ENCODE results near the gene LPP.

Gene LPP

DNA sequence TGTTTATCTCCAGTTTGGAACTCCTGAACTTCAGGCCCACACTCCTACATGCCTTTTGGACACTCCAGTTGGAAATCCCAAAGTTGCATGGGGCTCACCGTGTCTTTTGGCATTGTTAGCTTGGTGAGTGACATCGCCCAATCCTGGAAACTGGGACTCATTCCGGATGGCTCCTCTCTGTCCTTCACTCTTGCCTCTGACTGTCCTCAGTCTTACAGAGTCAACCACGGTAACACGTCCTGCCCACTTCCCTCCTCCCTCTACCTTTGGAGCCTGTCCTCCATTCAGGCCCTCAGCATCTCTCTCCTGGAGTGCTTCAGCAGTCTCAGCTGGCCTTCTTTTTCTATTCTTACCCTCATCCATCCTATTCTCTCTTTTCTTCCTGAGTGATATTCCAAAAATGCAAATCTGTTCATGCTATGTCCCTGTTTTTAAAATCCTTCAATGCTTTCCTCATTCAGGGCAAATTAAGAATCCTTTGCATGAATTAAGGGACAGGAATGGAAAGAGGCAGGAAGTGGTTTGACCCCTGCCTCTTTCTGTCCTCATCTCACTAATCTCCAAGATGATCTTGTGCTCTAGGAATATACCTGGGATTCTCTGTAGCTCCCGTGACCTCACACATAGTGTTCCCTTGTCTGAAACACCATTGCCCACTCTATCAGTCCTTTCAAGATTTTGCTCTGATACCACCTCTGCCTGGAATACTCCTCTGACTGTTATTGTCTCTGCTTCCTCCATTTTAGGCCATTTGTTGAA, 42.5 kb downstream of the LPP start:
- no peak for DNase-seq (ENCODE audit: low read depth in 2 of 2, low spot score in 1 of 2)

DNA sequence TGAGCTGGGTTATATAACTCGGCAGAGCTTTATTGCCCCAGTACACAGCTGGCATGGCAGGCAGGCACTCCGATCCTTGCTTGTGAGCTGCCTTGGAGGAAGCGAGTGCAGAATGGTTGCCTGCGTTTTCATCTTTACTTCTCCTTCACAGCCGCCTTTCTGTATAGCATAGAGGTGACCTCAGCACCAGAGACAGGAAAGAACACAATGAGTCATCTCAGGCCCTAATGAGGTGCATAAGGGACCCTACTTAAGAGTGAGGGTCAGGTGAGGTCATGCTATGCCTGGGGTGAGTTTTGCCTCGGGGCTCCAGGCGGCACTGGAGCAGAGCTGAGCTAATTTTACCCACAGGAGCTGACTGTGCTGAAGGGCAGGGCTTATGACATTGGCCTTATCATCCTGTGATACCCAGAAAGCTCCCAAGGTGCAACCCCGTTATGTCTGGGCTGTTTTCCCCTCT, 43.5 kb downstream of the LPP start:
- DNase-seq (ENCODE audit: low read depth in 2 of 2, low spot score in 1 of 2) = no peak

DNA sequence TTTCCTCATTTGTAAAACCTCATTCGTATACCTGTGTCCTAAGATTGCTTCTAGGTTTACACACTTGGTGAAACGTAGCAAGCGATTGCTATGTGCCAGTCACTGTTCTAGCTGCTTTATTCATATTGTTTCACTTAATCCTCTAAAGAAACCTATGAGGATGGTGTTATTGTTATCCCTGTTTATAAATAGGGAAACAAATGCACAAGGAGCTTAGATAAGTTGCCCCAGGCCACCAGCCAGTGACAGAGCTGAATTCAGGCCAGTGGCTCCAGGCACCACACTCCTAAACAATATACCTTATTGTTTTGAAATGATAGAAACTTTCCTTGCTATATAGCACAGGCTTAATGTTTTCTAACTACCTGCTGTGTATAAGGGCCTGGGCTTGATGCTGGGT, 44.0 kb downstream of the LPP start:
- no peak for DNase-seq (ENCODE audit: low read depth in 2 of 2, low spot score in 1 of 2)

DNA sequence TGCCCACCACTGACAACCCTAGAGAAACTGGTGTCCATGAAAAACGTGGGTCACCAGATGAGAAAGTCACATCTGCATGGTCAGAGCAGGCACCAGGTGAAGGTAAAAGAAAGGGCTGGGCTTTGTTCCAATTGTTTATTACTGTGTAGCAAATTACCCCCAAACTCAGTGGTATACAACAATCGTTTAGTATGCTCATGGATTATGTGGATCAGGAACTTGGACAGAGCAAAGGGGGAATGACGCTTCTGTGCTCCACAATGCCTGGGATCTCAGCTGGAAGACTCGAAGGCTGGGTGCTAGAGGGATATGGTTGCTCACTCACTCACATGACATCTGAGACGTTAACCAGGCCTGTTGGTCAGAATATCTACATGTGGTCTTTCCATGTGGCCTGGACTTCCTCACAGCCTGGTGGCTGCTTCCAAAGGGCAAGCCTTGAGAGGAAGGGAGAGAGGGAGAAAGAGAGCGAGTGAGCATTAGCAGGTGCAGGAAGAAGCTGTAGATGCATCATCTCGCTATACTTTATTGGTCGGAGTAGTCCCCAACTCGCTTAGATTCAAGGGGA, 44.9 kb downstream of the LPP start:
- DNase-seq (ENCODE audit: low read depth in 2 of 2, low spot score in 1 of 2) = no peak

DNA sequence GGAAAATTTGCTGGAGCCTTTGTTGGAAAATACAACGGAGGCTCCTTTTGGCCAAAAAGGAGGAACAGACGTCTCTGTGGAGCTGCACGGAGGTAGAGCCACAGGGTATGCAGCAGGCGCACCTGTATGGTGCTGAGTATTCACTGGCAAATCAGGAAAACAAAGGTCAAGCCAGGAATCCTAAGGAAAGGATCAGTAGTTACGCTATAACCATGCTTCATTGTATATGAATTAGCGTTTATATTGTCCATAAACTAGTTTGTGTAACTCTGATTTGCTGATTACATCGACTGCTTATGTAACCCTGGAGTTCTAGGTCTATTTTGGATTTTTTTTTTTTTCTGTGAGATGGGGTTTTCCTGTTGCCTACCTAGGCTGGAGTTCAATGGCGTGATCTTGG, 45.4 kb downstream of the LPP start:
- DNase-seq (ENCODE audit: low read depth in 2 of 2, low spot score in 1 of 2) = no peak

DNA sequence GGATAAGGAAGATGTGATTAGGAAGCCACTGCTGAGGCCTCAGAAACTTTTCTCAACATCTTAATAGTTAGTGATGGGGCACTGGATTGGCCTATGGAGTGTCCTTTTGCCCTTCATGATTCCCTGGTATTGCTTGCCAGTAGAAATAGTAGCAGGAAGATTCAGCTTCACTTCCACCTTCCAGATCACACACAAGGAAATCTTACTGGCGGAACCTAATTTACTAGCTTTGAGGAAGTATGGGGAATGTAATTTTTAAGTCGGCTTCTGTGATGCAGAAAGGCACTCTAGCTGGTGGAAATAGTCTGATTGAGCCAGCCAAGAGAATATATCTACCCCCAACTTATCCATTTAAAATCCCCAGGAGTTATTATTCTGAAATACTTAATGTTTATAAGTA, 46.5 kb downstream of the LPP start:
- no peak for DNase-seq (ENCODE audit: low read depth in 2 of 2, low spot score in 1 of 2)

DNA sequence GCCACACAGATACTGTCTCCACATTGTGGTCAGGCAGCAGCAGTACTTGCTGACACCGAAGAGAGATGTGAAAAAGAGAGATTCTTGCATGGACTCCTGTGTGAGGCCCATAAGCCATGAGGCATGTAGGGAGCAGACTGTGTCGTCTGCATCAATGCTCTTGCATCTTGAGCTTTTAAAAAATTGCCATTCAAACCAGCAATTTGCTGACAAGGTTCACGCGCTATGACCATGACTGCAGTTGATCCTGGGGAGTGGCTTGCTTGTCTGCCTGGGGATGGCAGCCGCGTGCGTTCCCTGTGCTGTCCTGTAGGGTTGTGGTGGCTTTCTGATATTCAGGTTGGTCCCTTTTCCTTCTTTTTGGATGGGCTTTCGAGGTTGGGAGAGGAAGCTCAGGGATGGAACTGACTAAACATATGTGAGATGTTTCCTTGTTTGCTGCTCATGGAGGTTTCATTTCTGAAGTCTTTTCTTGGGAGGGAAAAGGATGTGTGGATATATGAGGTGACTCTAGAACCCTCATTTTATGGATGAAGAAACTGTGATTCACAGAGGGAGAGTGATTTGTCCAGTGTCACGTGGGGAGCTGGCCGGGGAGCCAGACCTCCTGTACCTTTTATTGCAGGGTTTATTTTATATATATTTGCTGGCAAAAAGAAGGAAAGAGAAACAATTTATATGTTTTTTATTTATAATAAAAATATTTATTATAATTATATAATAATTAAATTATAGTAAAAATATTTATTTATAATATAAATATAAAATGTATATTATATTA, 48.6 kb downstream of the LPP start:
- DNase-seq (ENCODE audit: low read depth in 2 of 2, low spot score in 1 of 2) = no peak

DNA sequence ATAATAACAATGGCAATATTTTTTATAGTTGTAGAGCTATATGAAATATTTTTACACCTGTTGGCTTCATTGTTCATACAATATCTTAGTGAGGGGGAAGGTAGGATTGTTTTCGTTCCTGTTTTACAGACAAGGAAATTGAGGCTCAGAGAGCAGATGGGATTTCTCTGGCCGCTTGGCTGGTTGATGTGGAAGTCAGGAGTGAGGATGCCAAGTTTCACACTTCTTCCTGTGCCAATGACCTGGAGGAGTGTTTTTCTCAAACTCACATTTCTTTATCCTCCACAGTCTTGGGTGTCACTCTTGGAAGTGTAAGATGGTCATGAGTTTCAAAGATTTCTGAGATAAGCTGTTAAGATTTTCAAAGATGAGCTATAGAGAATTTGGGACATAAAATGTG, 50.6 kb downstream of the LPP start:
- DNase-seq (ENCODE audit: low read depth in 2 of 2, low spot score in 1 of 2) = no peak

DNA sequence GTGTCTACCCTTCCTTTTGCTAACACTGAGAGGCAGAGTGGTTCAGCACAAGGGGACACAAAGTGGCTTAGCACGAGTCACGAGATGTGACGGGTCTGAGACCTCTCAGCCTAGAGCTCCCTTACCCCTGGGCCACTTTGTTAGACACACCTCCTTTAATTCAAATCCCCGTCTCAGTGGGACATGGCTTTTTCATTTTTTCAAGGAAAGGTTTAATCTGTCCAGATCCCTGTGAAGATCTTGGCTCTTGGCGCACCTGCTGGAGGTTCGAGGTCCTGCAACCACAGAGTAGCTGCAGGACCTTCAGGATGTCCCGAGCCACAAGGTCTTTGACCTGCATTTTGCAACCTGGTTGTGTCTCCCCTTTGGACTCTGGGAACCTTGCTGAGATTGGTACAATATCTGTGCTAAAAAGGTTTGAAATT, 52.0 kb downstream of the LPP start:
- no peak for DNase-seq (ENCODE audit: low read depth in 2 of 2, low spot score in 1 of 2)

DNA sequence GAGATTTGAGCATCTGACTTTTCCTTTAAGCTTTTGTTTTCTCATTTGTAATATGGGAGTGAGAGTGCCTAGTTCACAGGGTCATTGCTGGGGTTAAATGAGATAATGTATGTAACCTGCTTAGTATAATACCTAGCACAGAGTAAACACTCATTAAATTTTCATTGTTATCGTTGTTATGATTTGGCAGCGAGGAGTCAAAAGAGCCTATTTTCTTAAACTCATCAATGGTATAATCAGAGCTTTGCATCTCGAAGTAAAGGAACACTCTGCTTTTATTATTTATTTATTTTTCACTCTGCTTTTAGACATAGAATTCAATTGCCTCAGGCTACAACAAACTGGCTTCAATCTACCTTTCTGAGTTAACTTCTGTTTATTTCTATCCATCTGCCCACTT, 52.8 kb downstream of the LPP start:
- DNase-seq (ENCODE audit: low read depth in 2 of 2, low spot score in 1 of 2) = no peak

DNA sequence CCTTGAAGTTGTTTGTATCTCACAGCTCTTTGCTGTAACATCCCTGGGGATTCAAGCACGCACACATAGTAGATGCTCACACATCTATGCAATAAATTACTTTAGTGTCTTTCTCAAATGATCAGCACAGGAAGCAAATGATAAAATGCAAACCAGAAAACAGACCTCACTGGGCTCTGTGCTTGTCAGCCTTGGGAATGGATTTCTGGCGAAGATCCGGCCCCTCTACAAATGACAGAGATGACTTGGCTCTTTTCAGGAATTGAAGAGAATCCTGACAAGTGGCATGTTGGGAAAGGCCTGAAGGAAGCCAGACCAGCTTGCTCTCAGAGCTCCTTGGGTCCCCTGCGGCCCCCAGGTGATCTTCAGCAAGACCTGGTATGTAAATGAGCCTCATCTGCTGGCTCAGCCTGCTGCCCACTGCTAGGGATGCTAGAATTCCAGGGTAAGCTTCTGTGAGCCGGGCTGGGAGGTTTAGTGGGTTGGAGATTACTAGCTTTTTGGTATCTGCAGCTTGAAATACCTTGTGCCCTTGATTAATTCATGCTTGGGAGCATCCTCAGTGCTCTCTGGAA, 54.1 kb downstream of the LPP start:
- no peak for DNase-seq (ENCODE audit: low read depth in 2 of 2, low spot score in 1 of 2)

DNA sequence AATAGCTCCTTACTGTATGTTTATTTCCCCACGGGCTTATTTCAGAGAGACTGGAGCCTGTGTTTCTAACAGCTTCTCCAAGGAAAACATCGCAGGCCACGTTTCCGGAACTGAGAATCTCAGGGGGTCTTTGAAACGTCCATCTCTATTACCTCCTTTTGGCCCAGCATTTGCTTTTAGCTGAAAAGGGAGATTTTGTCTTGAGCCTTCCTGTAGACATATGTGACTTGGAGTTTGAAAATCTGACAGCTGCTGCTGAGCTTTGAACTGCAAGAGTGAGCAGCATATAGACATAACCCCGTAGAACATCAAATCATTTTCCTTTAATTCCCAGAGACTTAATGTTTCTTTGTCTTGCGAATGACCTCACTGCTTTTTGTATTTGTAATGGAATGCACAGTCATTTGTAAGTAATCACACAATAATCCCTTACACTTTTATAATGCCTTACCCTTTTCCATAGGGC, 54.6 kb downstream of the LPP start:
- no peak for DNase-seq (ENCODE audit: low read depth in 2 of 2, low spot score in 1 of 2)

DNA sequence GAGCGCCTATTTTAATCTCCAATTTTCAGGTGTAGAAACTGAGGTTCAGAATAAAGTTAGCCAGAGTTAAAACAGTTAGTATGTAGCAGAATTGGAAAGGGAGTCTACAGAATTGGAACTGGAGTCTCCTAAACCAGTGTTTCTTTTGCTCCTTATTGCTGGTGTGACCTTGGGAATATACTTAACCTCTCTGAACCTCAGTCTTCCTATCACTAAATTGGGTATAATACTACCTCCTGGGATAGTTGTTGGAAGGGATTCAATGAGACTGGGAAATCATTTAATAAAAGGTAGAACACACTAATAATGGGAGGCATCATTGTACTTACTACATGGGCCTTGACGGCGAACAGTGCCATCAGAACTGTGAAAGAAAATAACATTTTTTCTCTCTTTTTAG, 55.1 kb downstream of the LPP start:
- no peak for DNase-seq (ENCODE audit: low read depth in 2 of 2, low spot score in 1 of 2)

DNA sequence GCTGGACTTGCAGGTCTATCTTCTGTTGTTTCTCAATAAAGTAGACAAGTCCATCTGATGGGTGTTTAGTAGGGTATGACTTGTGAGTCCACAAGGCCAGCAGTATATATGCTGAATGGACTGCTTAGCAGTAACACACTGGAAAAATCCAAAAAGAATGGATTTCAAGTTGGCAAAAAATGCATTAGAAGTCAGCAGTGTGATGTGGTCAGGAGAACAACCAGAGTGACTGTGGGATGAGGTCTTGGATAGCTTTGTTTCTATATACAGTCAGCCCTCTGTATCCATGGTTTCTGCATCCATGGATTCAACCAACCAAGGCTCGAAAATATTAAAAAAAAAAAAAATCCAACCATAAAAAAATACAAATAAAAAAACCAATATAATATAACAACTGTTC, 55.8 kb downstream of the LPP start:
- no peak for DNase-seq (ENCODE audit: low read depth in 2 of 2, low spot score in 1 of 2)

DNA sequence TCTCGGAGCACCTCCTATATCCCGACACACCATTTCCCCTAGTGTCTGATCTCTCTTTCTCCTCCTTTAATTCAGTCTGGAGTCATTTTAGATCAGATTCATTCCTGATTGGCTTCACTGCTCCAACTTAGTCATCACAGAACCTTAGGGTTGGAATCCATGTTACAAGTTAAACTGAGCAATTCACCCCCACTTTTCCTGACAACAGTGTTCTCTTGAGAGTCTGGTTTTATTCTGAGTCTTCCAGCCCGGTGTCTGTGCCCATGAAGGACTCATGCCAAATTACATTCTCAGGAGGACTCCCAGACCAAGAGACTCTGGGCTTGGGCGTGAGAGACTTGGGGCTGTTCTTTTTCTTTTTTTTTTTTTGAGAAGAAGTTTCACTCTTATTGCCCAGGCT, 57.5 kb downstream of the LPP start:
- DNase-seq (ENCODE audit: low read depth in 2 of 2, low spot score in 1 of 2) = no peak

DNA sequence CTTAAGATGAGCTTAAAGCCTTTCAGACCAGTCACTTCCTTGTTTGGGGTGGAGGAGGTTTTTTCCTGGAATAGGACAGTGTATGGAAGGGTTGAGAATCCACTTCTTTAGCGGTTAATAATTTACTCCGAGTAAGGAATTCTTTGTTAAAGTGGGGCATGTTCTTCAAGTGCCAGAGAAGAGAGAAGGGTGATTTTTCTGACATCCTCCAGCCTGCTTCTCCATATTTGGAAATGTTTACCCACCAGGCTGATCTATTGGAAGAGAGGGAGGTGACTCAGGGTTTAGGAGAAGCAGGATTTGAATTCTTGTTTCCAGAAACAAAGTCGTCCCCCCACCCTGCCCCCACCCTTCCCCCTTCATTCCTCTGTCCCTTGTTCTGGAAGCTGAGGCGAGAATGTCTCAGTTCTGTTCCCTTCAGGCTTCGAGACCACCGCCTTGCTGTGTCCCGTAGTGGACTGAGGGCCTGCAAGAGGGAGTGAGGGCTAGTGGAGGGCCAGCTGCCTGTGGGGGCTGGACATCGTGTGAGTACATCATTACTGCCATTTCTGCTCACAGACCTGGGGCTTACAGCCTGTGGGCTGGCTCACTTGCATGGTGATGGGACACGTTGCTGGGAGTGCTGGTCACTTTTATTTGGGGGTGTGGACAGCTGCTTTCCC, 58.5 kb downstream of the LPP start:
- DNase-seq (ENCODE audit: low read depth in 2 of 2, low spot score in 1 of 2) = no peak

DNA sequence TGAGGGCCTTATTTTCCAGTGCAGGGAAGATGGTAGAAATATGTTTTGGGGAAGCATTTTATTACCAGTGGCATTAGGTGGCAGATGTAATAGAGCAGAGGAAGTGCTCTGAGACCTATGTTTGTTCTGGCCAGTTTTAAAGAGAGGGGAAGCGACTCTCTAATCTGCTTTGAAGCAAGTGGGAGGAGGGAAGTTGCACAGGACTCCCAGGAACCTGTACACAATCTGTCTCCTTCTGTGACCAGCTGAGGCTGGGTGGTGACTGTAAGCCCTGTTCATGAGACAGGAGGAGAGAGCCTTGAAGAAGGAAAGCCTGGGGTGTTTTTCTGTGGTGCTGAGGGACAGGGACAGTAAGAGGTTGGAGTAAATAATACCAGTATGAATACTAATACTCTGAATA, 60.5 kb downstream of the LPP start:
- DNase-seq (ENCODE audit: low read depth in 2 of 2, low spot score in 1 of 2) = no peak

DNA sequence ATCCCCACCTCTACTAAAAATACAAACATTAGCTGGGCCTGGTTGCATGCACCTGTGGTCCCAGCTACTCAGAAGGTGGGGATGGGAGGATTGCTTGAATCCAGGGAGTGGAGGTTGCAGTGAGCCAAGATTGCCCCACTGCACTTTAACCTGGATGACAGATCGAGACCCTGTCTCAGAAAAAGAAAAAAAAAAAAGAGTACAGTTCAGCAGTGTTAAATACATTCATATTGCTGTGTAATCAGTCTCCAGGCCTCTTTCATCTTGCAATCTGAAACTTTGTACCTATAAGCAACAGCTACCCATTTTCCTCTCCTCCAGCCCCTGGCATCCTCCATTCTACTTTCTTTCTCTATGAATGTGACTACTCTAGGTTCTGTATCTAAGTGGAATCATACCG, 61.2 kb downstream of the LPP start:
- DNase-seq (ENCODE audit: low read depth in 2 of 2, low spot score in 1 of 2) = no peak

DNA sequence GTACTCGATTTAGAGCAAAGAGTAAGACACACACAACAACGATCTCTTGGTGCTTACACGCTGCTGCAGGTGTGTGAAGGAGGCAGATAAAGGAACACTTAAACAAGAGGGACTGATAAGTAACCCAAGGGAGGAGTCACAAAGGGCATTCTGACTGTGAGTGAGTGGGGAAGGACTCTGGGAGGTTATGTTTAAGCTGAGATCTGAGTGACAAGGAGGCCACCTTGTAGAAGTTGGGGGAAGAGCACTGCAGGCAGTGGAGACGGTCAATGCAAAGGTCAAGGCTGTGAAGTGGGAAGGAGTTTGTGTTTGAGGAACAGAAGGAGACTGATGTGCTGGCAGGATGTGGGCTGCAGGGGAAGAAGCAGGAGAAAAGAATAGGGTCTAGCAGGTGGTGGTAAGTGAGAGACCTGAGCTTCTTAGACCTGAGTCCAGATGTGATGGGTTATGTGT, 63.1 kb downstream of the LPP start:
- no peak for DNase-seq (ENCODE audit: low read depth in 2 of 2, low spot score in 1 of 2)

DNA sequence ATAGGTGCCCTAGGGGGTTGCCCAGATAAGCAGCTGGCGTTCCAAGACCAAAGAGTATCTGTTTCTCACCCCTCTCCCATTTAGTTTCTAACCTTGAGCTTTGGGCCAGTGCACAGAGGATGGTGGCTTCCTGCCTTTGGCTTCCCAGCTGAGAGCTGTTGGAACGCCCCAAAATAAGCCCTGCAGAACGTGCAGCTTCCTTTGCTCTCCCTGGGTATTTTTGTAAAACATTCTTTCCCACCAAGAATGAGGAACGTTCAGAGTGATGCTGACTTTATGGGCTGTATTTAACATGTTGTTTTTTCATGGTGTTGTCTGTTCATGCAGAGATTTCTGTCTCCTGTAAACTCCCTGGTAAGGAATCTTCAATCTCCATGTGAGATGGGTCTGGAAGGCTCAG, 63.8 kb downstream of the LPP start:
- no peak for DNase-seq (ENCODE audit: low read depth in 2 of 2, low spot score in 1 of 2)

DNA sequence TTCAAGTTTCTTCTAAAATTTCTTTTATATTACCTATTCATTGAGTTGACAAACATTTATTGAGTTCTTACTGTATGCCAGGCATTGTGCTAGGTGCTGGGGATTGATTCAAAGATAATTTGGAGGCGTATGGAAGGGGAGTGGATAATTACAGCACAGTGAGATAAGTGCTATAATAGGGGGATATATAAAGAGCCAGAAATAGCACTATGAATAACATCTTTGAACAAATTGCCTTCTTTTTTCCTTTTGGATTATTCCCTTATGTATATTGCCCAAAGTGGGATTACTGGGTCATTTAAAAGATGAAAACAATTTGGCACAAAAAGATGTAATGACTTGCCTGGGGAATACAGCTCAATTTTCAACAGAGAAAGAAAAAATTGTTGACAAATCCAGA, 64.6 kb downstream of the LPP start:
- no peak for DNase-seq (ENCODE audit: low read depth in 2 of 2, low spot score in 1 of 2)

Measured in stimulated activated CD8-positive, alpha-beta memory T cell treated with anti-CD3 and anti-CD28 coated beads, Interleukin-4, amount 100 ng/mL, for 1 hour (primary cell).